HFFc6 (cell line): Measurements from ENCODE around the gene CDK5. TPM values are rescaled to one million over a fixed set of nuclear protein-coding genes. Genes with fewer than 3 reads are reported as not detected.
A peak's percentile ranks its signal among the peaks of the same experiment; 100 is the strongest.

Experiments
- DNase-seq: peaks from one replicate; pipeline ENCODE4 v3.0.0-alpha.2; 2018
- H3K27ac Mint-ChIP-seq: 2 replicates; pipeline ENCODE4 v1.8.0; 2020; ENCODE audit warnings: mild to moderate bottlenecking, mixed read lengths
- H3K27me3 Mint-ChIP-seq: 2 replicates; pipeline ENCODE4 v1.8.0; 2021; ENCODE audit warnings: mild to moderate bottlenecking, moderate library complexity, mixed read lengths; ENCODE audit not compliant: insufficient read depth
- H3K36me3 Mint-ChIP-seq: 2 replicates; pipeline ENCODE4 v1.8.0; 2021; ENCODE audit warnings: low read depth, mixed read lengths
- H3K4me1 Mint-ChIP-seq: 2 replicates; pipeline ENCODE4 v1.8.0; 2020; ENCODE audit warnings: low read depth, mixed read lengths
- H3K4me3 Mint-ChIP-seq: 2 replicates; pipeline ENCODE4 v1.8.0; 2020; ENCODE audit warnings: mild to moderate bottlenecking, moderate library complexity, mixed read lengths
- H3K9me3 Mint-ChIP-seq: 2 replicates; pipeline ENCODE4 v1.8.0; 2020; ENCODE audit warnings: mild to moderate bottlenecking, mixed read lengths
- total RNA-seq, 6 experiments: library from RNA; stranded (reverse); fragmentation: NEBNext Ultra II Directional; extraction: Animal tissue kit (Norgen Biotek cat#: 25700); gene quantifications; 2 replicates in 1 of 6; 3 replicates in 5 of 6; pipeline ENCODE4 v1.2.3, GENCODE V29; 2021
- TF ChIP-seq, protein P1 (sequence below): fragments of 200-600 bp; sonication (generic); IDR thresholded peaks from 2 replicates; pipeline ENCODE4 v1.5.0; 2021; ENCODE audit warnings: antibody characterized with exemption, mild to moderate bottlenecking

Gene CDK5
- total RNA-seq, 6 experiments from 2014 or later = 31.3 to 37.3 (median 33.4) TPM

DNA sequence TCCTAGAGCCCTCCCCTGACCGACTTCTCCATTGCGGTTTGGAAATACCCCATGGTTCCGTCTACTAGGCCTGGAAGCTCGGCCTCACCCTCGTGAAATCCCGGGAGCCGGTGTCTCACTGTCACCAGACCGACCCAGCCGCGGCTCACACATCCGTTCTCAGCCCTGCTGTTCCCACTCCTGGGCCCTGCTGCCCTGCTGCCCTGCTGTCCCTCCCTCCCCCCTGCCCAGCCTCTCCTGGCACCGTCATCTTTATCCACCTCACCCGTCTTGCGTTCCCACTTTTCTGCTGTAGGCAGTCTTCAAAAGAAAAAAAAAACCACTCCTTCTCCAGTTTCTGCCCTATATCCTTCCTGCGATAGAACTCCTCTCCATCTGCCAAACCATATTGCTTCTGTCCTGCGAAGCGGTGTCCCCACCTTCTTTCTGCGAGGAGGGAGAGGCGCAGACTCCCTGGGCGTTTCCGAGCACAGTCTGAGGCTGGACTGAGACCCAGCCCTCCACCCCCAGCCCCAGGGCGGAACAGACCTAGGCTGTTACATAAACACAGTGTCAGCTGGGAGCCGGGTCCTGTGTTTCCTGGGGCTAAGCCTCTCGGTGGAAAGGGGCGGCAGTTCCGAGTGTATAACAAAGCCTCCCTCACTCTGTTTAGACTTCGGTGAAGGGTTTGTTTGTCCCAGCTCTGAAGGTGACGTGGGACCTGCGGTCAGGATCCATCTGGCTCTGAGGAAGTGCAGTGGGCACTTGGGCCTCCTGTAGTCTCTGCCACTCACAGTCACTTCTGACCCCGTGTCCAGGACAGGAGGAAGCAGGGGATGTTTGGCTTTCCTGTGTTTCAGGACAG is 31.4 kb upstream of the CDK5 start:
- peaks cover 8% of the 10 kb centered on the region for H3K27me3 Mint-ChIP-seq
- no peaks in the 10 kb centered on the region; the same call in none of the 2 replicates for H3K36me3 Mint-ChIP-seq
- H3K4me3 Mint-ChIP-seq = peak overlapping the region; percentile 92
- H3K9me3 Mint-ChIP-seq = no peaks in the 10 kb centered on the region
- peak overlapping the region; percentile 95 for H3K27ac Mint-ChIP-seq
- DNase-seq = peak; percentile 70
- TF ChIP-seq, protein P1, sequence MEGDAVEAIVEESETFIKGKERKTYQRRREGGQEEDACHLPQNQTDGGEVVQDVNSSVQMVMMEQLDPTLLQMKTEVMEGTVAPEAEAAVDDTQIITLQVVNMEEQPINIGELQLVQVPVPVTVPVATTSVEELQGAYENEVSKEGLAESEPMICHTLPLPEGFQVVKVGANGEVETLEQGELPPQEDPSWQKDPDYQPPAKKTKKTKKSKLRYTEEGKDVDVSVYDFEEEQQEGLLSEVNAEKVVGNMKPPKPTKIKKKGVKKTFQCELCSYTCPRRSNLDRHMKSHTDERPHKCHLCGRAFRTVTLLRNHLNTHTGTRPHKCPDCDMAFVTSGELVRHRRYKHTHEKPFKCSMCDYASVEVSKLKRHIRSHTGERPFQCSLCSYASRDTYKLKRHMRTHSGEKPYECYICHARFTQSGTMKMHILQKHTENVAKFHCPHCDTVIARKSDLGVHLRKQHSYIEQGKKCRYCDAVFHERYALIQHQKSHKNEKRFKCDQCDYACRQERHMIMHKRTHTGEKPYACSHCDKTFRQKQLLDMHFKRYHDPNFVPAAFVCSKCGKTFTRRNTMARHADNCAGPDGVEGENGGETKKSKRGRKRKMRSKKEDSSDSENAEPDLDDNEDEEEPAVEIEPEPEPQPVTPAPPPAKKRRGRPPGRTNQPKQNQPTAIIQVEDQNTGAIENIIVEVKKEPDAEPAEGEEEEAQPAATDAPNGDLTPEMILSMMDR = no peak
- peaks cover 68% of the 10 kb centered on the region for H3K4me1 Mint-ChIP-seq

DNA sequence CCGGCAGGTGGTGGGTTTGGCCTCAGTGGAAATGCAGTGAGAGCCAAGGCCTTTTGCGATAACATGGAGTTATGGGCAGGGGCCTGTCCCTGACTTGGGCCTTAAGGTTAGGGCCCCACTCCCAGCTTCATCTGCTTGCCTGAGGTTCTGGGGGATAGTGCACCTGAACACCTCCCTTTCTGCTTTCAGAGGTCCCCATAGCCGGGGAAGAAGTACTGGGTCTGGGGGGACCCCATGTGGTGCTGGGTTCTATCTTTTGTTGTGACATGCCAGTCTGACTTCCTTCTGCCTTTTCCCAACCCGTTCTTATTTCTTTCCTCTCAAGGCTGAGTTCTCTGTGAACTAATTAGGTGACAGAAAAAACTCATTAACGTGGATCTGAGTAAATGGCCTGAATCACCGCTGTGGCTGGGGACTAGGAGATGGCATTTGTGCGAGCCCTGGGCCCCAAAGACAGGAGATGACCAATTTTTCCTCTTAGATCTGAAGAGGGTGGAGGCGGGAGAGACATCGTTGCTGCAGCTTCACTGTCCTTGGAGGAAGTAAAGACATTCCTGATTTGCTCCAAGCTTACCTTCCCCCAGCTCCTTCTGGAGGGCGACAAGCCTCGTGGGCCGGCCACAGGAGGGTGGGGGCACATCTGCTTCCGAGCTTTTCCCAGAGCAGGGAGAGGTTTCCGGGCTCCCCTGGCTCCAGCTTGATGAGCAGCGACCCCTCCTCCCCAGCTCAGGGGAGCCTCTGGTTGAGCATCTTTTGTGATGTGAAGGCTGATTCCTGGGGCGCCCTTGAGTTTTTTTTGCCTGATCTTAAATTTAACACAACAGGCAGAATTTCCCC is 30.5 kb upstream of the CDK5 start:
- TF ChIP-seq, protein P1 = no peak
- H3K27ac Mint-ChIP-seq = peak overlapping the region; percentile 95
- peak overlapping the region; percentile 92 for H3K4me3 Mint-ChIP-seq
- no peaks in the 10 kb centered on the region; the same call in none of the 2 replicates for H3K36me3 Mint-ChIP-seq
- DNase-seq = no peak
- H3K9me3 Mint-ChIP-seq = no peaks in the 10 kb centered on the region
- H3K4me1 Mint-ChIP-seq = peaks cover 60% of the 10 kb centered on the region
- H3K27me3 Mint-ChIP-seq = peaks cover 8% of the 10 kb centered on the region

DNA sequence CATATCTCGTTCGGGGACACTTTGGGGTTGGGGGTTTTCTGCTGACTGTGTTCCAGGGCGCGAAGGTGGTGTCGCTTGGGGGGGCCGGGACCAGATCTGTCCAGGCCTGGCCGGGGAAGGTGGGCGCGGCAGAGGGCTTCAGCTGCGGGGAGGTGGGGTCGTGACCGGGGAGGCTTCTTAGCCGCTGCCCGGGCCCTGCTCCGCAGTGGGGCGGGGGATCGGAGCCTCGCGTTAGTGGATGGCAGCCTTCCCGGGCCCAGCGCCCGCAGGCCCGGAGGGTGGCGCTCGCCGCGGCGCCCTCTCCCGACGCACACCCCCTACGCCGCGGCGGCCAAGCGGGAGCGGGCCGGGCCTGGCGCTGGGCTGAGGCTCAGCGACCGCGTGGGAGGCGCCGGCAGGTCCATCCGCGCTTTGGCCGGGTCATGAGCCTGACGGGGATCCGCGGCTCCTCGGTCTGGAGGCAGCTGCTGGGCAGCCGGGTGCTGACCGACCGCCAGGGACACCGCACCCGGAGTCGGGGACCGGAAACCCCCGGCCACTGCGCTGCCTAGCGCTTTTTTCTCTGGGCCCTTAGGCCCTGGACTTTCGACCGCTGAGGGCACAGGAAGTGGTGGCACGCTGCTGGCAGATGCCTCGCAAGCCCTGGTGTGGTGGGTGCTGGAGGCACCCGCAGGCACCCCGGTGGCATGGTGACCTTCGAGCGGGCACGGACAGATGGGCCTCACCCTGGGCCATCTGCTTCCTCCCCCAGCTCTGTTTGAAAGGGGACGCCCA is 29.7 kb upstream of the CDK5 start:
- TF ChIP-seq, protein P1 = peak; percentile 72
- Mint-ChIP-seq H3K36me3 (no peaks in the 10 kb centered on the region; the same call in none of the 2 replicates), H3K4me1 (peaks cover 58% of the 10 kb centered on the region), H3K4me3 (peak overlapping the region; percentile 92), H3K27me3 (peaks cover 8% of the 10 kb centered on the region), H3K27ac (peak overlapping the region; percentile 95), H3K9me3 (no peaks in the 10 kb centered on the region)
- DNase-seq = peak; percentile 35

DNA sequence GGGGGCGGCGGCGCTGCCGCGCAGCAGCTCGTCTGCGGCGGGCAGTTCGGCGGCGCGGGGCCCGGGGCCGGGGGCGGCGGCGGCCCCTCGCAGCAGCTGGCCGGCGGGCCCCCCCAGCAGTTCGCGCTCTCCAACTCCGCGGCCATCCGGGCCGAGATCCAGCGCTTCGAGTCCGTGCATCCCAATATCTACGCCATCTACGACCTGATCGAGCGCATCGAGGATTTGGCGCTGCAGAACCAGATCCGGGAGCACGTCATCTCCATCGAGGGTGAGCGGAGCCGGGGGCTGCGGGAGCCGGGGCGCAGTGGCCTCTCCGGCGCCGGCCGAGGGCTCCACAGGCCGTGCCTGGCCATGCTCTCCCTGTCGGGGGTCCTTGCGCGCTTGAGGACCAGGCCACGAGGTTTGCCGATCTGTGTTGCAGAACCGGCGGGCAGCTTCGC is 29.1 kb upstream of the CDK5 start:
- Mint-ChIP-seq H3K27me3 (peaks cover 8% of the 10 kb centered on the region), H3K27ac (peak overlapping the region; percentile 87), H3K9me3 (no peaks in the 10 kb centered on the region), H3K4me1 (peaks cover 62% of the 10 kb centered on the region), H3K4me3 (peak overlapping the region; percentile 92), H3K36me3 (no peaks in the 10 kb centered on the region; the same call in none of the 2 replicates)
- TF ChIP-seq, protein P1 = no peak
- DNase-seq = peak; percentile 36
